ENCODE measurements around the gene SAXO1.

DNA sequence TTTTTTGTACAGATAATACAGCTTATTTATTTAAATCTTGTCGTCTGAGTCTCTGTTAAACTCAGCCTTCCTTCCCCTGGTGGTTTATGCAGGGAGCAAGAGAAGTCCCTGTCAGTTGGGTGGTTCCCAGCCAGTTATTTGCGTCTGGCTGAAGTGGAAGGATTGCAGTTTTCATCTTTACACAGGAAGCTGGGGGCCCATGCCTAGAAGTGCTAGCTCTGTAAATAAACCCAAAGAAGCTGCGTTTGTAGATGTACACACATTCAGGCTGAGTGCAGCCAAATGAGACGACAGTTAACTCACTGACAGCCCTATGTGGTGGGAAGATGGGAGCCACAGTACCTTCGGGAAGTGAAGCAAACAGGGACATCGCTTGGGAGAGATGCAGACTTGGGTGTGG, 122.1 kb downstream of the SAXO1 start:
- no peak for TF ChIP-seq POLR2A (IDR thresholded peaks at IDR 0.05; ENCODE audit: low read depth, low read length)
- TF ChIP-seq TAF1 (IDR thresholded peaks at IDR 0.05; ENCODE audit: borderline replicate concordance, low read depth, low read length) = no peak

Measured in GM12892 (cell line).